Neural progenitor cell (in vitro differentiated cells): ENCODE data around the gene GRIP1. TPM values are rescaled to one million over a fixed set of nuclear protein-coding genes. Genes with fewer than 3 reads are reported as not detected.
A peak's percentile ranks its signal among the peaks of the same experiment; 100 is the strongest.

Experiments
- DNase-seq: peaks from one replicate; pipeline ENCODE4 v3.0.0-alpha.2; 2016; ENCODE audit warnings: low spot score
- H2AFZ ChIP-seq: fragments of 200-600 bp; sonication (generic); replicated peaks from 2 replicates; pipeline ENCODE4 v1.6.1; 2016; ENCODE audit warnings: antibody characterized with exemption
- H3F3A ChIP-seq: fragments of 200-600 bp; sonication (generic); 2 replicates; pipeline ENCODE4 v1.6.1; 2016; ENCODE audit warnings: antibody characterized with exemption, low read depth
- H3K27ac ChIP-seq: fragments of 200-600 bp; sonication (generic); 2 replicates; pipeline ENCODE4 v1.5.1; 2016; ENCODE audit warnings: mild to moderate bottlenecking
- H3K27me3 ChIP-seq: fragments of 200-600 bp; sonication (generic); 2 replicates; pipeline ENCODE4 v1.6.1; 2016; ENCODE audit warnings: mild to moderate bottlenecking, moderate library complexity
- H3K36me3 ChIP-seq: fragments of 200-600 bp; sonication (generic); 2 replicates; pipeline ENCODE4 v1.5.1; 2016
- H3K4me1 ChIP-seq: fragments of 200-600 bp; sonication (generic); 2 replicates; pipeline ENCODE4 v1.6.1; 2016; ENCODE audit warnings: mixed run types
- H3K4me2 ChIP-seq: fragments of 200-600 bp; sonication (generic); 2 replicates; pipeline ENCODE4 v1.6.1; 2016
- H3K4me3 ChIP-seq: fragments of 200-600 bp; sonication (generic); 2 replicates; pipeline ENCODE4 v1.5.1; 2016
- H3K79me2 ChIP-seq: fragments of 200-600 bp; sonication (generic); 2 replicates; pipeline ENCODE4 v1.6.1; 2016; ENCODE audit warnings: low read depth
- H3K9ac ChIP-seq: fragments of 200-600 bp; sonication (generic); 2 replicates; pipeline ENCODE4 v1.6.1; 2016
- H3K9me3 ChIP-seq: fragments of 200-600 bp; sonication (generic); 2 replicates; pipeline ENCODE4 v1.5.1; 2016; ENCODE audit warnings: low read depth
- H4K20me1 ChIP-seq: fragments of 200-600 bp; sonication (generic); 2 replicates; pipeline ENCODE4 v1.6.1; 2016; ENCODE audit warnings: low read depth
- H3K27ac Mint-ChIP-seq: 3 replicates; pipeline ENCODE4 v1.8.0; 2021; ENCODE audit warnings: mixed read lengths
- H3K27me3 Mint-ChIP-seq: 2 replicates; pipeline ENCODE4 v1.8.0; 2022; ENCODE audit warnings: low read depth, mild to moderate bottlenecking, inconsistent platforms, moderate library complexity, mixed read lengths; ENCODE audit not compliant: insufficient read depth
- H3K36me3 Mint-ChIP-seq: 3 replicates; pipeline ENCODE4 v1.8.0; 2021; ENCODE audit warnings: mixed read lengths
- H3K4me1 Mint-ChIP-seq: 3 replicates; pipeline ENCODE4 v1.8.0; 2021; ENCODE audit warnings: mixed read lengths
- H3K4me3 Mint-ChIP-seq: 3 replicates; pipeline ENCODE4 v1.8.0; 2021; ENCODE audit warnings: mild to moderate bottlenecking, moderate library complexity, mixed read lengths
- H3K9me3 Mint-ChIP-seq: 3 replicates; pipeline ENCODE4 v1.8.0; 2020; ENCODE audit warnings: mixed read lengths
- CTCF ChIP-seq: fragments of 200-600 bp; sonication (generic); IDR thresholded peaks from 2 replicates; pipeline ENCODE4 v1.5.1; 2017; ENCODE audit warnings: antibody characterized with exemption, mild to moderate bottlenecking
- EZH2 ChIP-seq: fragments of 200-600 bp; sonication (generic); IDR thresholded peaks from 2 replicates; pipeline ENCODE4 v1.6.1; 2017; ENCODE audit warnings: antibody characterized with exemption, mild to moderate bottlenecking, moderate library complexity
- EZH2phosphoT487 ChIP-seq: fragments of 200-600 bp; sonication (generic); IDR thresholded peaks from 2 replicates; pipeline ENCODE4 v1.6.1; 2017; ENCODE audit warnings: antibody characterized with exemption
- total RNA-seq: library from RNA; depleted of rRNA; stranded (reverse); fragments of >200 nt; gene quantifications from 2 replicates; pipeline ENCODE4 v1.2.3, GENCODE V29; 2015; ENCODE audit warnings: low replicate concordance

The GRIP1 gene
- total RNA-seq, 1 donor from 2014 or later: 38.2 TPM

DNA sequence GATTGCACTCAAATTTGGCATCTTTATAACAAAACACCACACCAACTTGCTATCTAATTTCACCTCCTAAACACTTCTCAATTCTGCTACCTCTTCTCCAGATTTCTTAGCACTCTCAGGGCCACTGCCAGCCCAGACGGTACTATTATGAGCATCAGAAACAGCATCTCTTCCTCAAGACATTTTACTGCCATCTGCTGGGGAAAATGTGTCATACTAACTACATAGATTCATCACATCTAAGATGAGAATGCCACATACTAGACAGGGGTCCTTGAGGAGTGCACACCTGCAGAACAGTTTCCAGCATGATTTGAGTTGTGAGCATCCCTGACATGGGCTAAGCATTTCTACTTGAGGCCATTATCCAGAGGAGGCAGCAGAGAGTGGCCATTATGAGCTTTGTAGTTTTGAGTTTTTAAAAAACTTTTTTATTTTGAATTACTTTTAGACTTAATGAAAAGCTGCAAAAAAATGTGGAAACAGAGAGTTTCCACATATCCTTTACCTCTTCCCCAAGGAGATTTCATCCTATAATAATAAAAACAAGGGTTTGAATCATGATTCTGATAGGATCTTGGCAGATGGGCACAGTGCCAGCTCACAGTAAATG is 15.1 kb upstream of the GRIP1 start:
- Mint-ChIP-seq H3K4me3 (no peak overlapping the region), H3K9me3 (no peaks in the 10 kb centered on the region), H3K36me3 (no peaks in the 10 kb centered on the region), H3K27ac (no peak overlapping the region), H3K27me3 (no peaks in the 10 kb centered on the region), H3K4me1 (peaks cover 9% of the 10 kb centered on the region)
- Histone ChIP-seq H3K4me3 (no peak overlapping the region), H3K79me2 (no peaks in the 10 kb centered on the region), H3K4me2 (no peak overlapping the region), H3K36me3 (no peaks in the 10 kb centered on the region), H3K27ac (no peak overlapping the region), H3K9me3 (no peaks in the 10 kb centered on the region), H2AFZ (no peak overlapping the region), H3F3A (no peaks in the 10 kb centered on the region), H3K4me1 (no peaks in the 10 kb centered on the region), H3K9ac (no peak overlapping the region), H4K20me1 (no peaks in the 10 kb centered on the region), H3K27me3 (no peaks in the 10 kb centered on the region)
- peak; percentile 80 for DNase-seq
- TF ChIP-seq EZH2: no peak
- TF ChIP-seq CTCF: peak; percentile 66
- no peak for TF ChIP-seq EZH2phosphoT487

DNA sequence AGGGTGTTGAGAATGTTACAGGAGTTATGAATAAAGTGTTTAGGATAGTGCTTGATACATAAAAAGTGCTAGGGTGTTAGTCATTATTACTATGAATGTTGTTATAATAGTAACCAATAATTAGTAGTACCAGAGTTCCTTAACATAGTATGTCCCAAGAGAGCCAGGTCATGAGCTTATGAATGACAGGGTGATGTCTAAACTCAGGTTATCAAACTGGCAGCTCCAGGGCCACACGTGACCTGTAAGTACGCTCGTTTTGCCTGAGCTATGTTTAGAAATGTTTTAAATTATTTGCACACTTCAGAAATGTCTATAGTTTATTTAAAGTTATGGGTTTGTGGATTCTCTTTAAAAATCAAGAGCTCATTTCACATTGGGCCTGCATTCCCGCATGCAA is 14.1 kb upstream of the GRIP1 start:
- H3K36me3 Mint-ChIP-seq: no peaks in the 10 kb centered on the region
- Histone ChIP-seq H4K20me1 (peaks cover 8% of the 10 kb centered on the region), H3K4me2 (no peak overlapping the region), H3K4me3 (no peak overlapping the region), H3K27ac (no peak overlapping the region), H3K27me3 (no peaks in the 10 kb centered on the region), H3K9me3 (no peaks in the 10 kb centered on the region), H3K9ac (no peak overlapping the region), H2AFZ (no peak overlapping the region), H3K36me3 (no peaks in the 10 kb centered on the region), H3K79me2 (no peaks in the 10 kb centered on the region), H3F3A (no peaks in the 10 kb centered on the region), H3K4me1 (no peaks in the 10 kb centered on the region)
- no peak for DNase-seq
- H3K4me1 Mint-ChIP-seq: peaks cover 9% of the 10 kb centered on the region
- H3K27ac Mint-ChIP-seq: no peak overlapping the region
- H3K4me3 Mint-ChIP-seq: no peak overlapping the region
- no peaks in the 10 kb centered on the region for H3K9me3 Mint-ChIP-seq
- no peaks in the 10 kb centered on the region for H3K27me3 Mint-ChIP-seq
- no peak for TF ChIP-seq EZH2phosphoT487
- no peak for TF ChIP-seq CTCF
- no peak for TF ChIP-seq EZH2

DNA sequence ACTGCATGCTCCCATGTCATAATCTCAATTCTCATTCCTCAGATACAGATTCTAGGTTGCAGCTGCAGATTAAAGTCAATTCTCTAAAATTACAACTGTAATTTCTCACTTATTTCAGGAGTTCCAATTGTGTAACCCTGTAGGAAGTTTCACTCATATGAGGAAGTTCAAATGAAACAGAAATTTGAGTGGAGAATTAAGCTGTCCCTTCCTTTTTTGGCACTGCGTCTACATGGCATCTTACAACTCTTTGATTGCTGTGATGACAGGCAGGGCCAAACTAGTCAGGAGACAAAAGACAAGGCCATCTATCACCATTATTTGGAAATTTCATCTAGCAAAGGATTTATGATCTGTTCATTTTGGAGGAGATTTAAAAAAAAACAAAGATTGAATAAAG is 13.3 kb upstream of the GRIP1 start:
- Histone ChIP-seq H3K9me3 (no peaks in the 10 kb centered on the region), H2AFZ (no peak overlapping the region), H3K4me2 (no peak overlapping the region), H3K27me3 (no peaks in the 10 kb centered on the region), H3K27ac (no peak overlapping the region), H3F3A (no peaks in the 10 kb centered on the region), H3K4me3 (no peak overlapping the region), H3K4me1 (no peaks in the 10 kb centered on the region), H3K79me2 (no peaks in the 10 kb centered on the region), H3K36me3 (no peaks in the 10 kb centered on the region), H4K20me1 (peaks cover 10% of the 10 kb centered on the region), H3K9ac (no peak overlapping the region)
- no peak overlapping the region for H3K27ac Mint-ChIP-seq
- H3K4me3 Mint-ChIP-seq: no peak overlapping the region
- no peak for TF ChIP-seq EZH2
- TF ChIP-seq CTCF: no peak
- H3K36me3 Mint-ChIP-seq: no peaks in the 10 kb centered on the region
- peaks cover 9% of the 10 kb centered on the region for H3K4me1 Mint-ChIP-seq
- no peak for DNase-seq
- no peaks in the 10 kb centered on the region for H3K9me3 Mint-ChIP-seq
- H3K27me3 Mint-ChIP-seq: no peaks in the 10 kb centered on the region
